Activated CD4-positive, alpha-beta T cell treated with anti-CD3 and anti-CD28 coated beads, Interleukin-2, amount 10 ng/mL, durations not matched to agents 7 days and 5 days (primary cell): ENCODE data around the gene CCNI. TPM values are rescaled to one million over a fixed set of nuclear protein-coding genes. Genes with fewer than 3 reads are reported as not detected.
A peak's percentile ranks its signal among the peaks of the same experiment; 100 is the strongest.
"Not testable (repeated sequence)": the region's sequence is repeated elsewhere in the genome, so short reads cannot be mapped to it uniquely, and the experiment has no call there.

Experiments
- CTCF ChIA-PET: fragments of 350-600 bp; sonication (Branson Sonifier 250); formaldehyde crosslinking; loops from one replicate; lab custom pipeline; 2021; ENCODE audit warnings: antibody characterized with exemption; lab: Charles Lee
- POLR2A ChIA-PET: fragments of 350-600 bp; sonication (Branson Sonifier 250); formaldehyde crosslinking; loops from one replicate; lab custom pipeline; 2021; ENCODE audit warnings: antibody characterized with exemption; lab: Charles Lee
- DNase-seq: peaks from one replicate; pipeline ENCODE4 v3.0.0-alpha.2; 2020
- H3K27ac Mint-ChIP-seq: one replicate; pipeline ENCODE4 v1.8.0; 2021; ENCODE audit warnings: mild to moderate bottlenecking, moderate library complexity, mixed read lengths
- H3K27me3 Mint-ChIP-seq: one replicate; pipeline ENCODE4 v1.8.0; 2021; ENCODE audit warnings: mixed read lengths
- H3K36me3 Mint-ChIP-seq: one replicate; pipeline ENCODE4 v1.8.0; 2021; ENCODE audit warnings: low read depth, mixed read lengths
- H3K4me1 Mint-ChIP-seq: one replicate; pipeline ENCODE4 v1.8.0; 2021; ENCODE audit warnings: mixed read lengths
- H3K4me3 Mint-ChIP-seq: one replicate; pipeline ENCODE4 v1.8.0; 2021; ENCODE audit warnings: mild to moderate bottlenecking, moderate library complexity, mixed read lengths
- H3K9me3 Mint-ChIP-seq: one replicate; pipeline ENCODE4 v1.8.0; 2021; ENCODE audit warnings: mixed read lengths
- total RNA-seq, 2 experiments: library from RNA; stranded (reverse); gene quantifications; one replicate each; pipeline ENCODE4 v1.2.3, GENCODE V29; 2021

The CCNI gene
- total RNA-seq, 2 experiments from 2014 or later = 210 to 244 TPM

DNA sequence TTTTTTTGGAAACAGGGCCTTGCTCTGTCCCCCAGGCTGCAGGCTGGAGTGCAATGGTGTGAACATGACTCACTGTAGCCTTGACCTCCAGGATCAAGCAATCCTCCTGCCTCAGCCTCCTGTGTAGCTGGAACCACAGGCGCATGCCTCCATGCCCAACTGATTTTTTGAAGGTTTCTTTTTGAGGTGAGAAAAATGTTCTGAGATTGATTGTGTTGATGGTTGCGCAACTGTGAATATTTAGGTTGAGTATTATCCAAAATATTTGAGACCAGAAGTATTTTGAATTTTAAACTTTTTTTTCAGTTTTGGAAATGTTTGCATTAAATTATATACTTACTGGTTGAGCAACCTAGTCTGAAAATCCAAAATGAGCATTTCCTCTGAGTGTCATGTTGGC lies 2.6 kb upstream of the CCNI start:
- POLR2A ChIA-PET = no interaction called here
- no peak overlapping the region for H3K27ac Mint-ChIP-seq
- no peaks in the 10 kb centered on the region for H3K9me3 Mint-ChIP-seq
- CTCF ChIA-PET = interaction anchor here (1.1 kb wide), 1 partner anchor 47 kb away, joined by 4 read pairs; no protein-coding TSS in a partner anchor
- DNase-seq = no peak
- H3K4me1 Mint-ChIP-seq = peaks cover 21% of the 10 kb centered on the region
- H3K4me3 Mint-ChIP-seq = no peak overlapping the region
- no peaks in the 10 kb centered on the region for H3K27me3 Mint-ChIP-seq
- peaks cover 8% of the 10 kb centered on the region for H3K36me3 Mint-ChIP-seq

DNA sequence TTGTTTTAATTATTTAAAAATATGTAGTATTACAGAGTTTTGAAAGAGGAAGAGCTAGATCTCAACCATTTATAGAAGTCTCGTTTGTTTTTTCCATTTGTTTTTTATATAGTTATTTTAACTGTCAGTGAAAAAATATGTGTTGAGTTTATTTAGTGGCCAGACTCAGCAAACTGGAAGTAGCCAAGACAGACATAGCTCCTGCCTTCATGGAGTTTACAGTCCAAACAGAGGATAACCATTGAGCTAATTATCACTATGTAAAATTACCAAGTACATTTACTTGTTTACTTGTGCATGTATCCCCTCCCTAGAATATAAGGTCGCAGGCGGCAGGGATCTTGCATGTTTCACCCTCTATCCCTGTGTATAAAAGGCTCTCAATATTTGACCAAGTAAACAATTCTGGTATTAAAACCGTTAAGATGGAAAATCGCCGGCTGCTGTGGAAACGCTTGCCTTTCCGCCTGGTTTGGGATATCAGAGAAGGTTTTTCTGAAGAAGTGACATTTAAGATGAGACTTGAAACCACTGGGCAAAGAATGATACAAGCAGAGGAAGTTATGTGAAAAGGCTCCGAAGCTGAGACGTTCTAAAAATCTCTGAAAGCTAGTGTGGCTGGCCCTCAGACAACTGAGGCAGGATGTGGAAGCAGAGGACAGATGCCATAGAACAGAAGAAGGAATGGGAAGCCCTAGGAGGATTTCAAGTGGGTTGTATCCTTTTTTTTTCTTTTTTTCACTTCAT lies 1.3 kb upstream of the CCNI start:
- ChIA-PET POLR2A (no interaction called here), CTCF (interaction anchor here (0.8 to 1.3 kb wide), 5 partner anchors 12 to 126 kb away, joined by 3 to 4 read pairs (median 3); no protein-coding TSS in a partner anchor)
- no peak overlapping the region for H3K4me3 Mint-ChIP-seq
- peaks cover 26% of the 10 kb centered on the region for H3K4me1 Mint-ChIP-seq
- H3K9me3 Mint-ChIP-seq = no peaks in the 10 kb centered on the region
- no peaks in the 10 kb centered on the region for H3K27me3 Mint-ChIP-seq
- DNase-seq = no peak
- H3K36me3 Mint-ChIP-seq = peaks cover 8% of the 10 kb centered on the region
- peak overlapping the region; percentile 100 for H3K27ac Mint-ChIP-seq

DNA sequence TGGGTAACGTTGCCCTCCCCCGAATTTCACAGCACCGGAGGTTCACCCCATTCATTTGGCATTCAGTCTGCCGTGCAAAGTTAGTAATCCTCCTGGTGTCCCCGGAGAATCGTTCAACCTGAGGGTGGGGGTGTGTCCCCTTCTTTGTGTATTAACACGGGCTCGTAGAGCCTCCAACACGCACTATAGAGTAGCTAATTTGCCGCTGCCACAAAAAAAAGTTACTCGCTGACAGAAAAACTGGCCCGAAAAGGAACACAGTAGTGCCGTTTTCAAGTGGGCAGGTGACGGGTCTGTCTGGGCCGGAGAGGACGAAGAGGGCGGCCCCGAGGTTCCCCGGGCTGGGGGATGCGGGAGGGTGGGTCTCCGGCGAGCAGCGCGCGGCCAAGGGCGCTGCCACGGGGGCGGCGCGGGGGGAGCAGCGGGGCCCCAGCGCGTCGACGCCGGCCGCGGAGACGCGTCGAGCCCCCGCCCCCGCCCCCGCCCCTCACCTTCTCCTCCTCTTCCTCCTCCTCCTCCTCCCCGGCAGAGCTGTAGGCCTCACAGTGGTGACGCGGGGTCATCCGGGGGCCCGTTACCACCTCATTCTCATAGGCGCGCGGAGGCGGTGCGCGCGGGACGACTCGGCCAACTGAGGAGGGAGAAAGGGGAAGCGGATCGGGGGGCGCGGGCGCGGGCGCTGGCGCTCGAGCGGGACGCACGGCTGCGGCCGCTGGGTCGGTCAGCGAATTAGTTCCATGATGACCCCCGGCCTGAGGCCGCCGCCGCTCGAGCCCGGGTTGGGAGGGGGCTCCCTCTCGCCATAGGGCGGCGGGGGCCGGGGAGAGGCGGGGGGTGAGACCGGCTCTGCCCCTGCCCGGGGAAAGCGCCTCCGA lies 571 bp downstream of the CCNI start:
- Mint-ChIP-seq H3K36me3 (peaks cover 16% of the 10 kb centered on the region), H3K4me1 (peaks cover 33% of the 10 kb centered on the region), H3K27me3 (no peaks in the 10 kb centered on the region), H3K4me3 (no peak overlapping the region), H3K9me3 (no peaks in the 10 kb centered on the region), H3K27ac (peak overlapping the region; percentile 100)
- ChIA-PET POLR2A (no interaction called here), CTCF (interaction anchor here (0.6 kb wide), 1 partner anchor 310 kb away, joined by 3 read pairs; no protein-coding TSS in a partner anchor)
- DNase-seq = peak; percentile 84

DNA sequence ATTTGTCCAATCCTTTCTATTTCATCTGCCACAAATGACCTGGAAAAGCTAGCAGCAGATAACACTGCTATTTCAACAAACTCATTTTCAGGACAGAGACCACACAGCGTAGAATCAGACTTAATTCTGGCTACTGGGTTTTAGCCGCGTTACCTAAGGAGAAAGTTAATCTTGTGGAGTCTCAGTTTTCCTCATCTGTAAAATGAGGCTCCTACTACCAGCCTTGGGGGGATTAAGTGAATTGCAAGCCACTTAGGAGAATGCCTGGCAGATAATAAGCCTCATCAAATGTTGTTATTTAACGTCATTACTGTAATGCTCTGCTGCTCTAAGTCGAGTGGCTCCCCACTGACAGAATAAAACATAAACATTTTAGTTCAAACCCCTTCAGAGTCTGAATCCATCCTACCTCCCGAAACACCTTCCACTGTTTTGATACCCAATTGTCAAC lies 1.4 kb downstream of the CCNI start:
- no peak for DNase-seq
- H3K36me3 Mint-ChIP-seq = peaks cover 20% of the 10 kb centered on the region
- peaks cover 37% of the 10 kb centered on the region for H3K4me1 Mint-ChIP-seq
- H3K4me3 Mint-ChIP-seq = no peak overlapping the region
- H3K27ac Mint-ChIP-seq = peak overlapping the region; percentile 95
- no peaks in the 10 kb centered on the region for H3K27me3 Mint-ChIP-seq
- no peaks in the 10 kb centered on the region for H3K9me3 Mint-ChIP-seq
- CTCF ChIA-PET = interaction anchor here (0.6 to 1.4 kb wide), 2 partner anchors 15 to 309 kb away, joined by 3 read pairs; no protein-coding TSS in a partner anchor
- POLR2A ChIA-PET = no interaction called here

DNA sequence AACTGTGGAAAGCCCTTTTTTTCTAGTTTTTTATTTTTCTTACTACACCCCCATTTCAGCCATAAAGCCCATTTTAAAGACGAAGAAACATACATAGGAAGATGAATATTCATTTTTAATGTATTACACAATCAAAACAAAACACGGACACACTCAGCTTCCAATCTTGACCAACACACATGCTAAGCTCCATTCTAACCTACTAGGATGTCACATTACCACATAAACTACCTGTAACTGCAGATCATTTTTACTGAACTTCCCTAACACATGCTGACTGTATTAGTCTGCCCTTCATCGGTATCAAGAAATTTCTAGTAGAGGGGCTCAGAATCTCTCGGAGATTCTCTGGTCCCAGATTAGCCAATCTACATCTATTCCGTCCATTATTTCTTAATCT lies 1.8 kb downstream of the CCNI start:
- ChIA-PET POLR2A (no interaction called here), CTCF (interaction anchor here (0.9 to 1.7 kb wide), 3 partner anchors 14 to 45 kb away, joined by 3 to 4 read pairs (median 4); no protein-coding TSS in a partner anchor)
- Mint-ChIP-seq H3K9me3 (no peaks in the 10 kb centered on the region), H3K27ac (no peak overlapping the region), H3K4me3 (no peak overlapping the region), H3K27me3 (no peaks in the 10 kb centered on the region), H3K4me1 (peaks cover 38% of the 10 kb centered on the region), H3K36me3 (peaks cover 20% of the 10 kb centered on the region)
- no peak for DNase-seq

DNA sequence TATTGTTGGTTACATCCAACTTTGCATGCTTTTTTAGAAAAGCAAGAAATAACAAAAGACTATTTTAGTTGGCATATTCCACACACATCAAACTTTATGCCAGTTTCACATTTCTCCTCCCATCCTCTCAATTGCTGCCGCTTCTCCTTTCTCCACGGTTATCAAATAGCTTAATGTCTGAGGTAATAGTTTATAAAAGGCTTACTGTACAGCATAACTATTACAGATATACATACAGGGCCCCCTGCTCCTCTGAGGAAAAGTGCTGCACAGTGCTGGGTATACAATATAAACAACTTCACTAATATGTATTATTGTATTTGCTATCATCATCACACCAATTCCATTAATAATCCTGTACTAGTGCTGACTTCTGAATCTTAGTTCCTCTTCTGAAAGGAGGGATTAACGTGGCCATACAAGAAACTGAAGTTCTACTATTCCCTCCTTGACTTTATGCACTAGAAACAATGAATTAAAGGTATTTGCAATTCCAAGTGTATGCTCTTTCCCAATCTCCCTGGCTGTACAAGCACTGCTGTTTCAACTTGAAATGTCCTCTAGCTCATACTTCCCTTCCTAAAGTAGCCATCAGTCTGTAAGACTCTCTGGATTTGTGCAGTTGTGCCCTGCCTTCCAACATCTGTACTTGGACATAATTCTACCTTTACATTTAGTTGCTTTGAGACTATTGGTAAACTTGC lies 2.5 kb downstream of the CCNI start:
- no peaks in the 10 kb centered on the region for H3K27me3 Mint-ChIP-seq
- CTCF ChIA-PET = interaction anchor here (0.9 to 1.7 kb wide), 3 partner anchors 13 to 44 kb away, joined by 3 to 4 read pairs (median 4); no protein-coding TSS in a partner anchor
- POLR2A ChIA-PET = interaction anchor here (0.5 kb wide), 1 partner anchor 822 kb away, joined by 3 read pairs; no protein-coding TSS in a partner anchor
- peaks cover 41% of the 10 kb centered on the region for H3K4me1 Mint-ChIP-seq
- H3K27ac Mint-ChIP-seq = no peak overlapping the region
- no peak for DNase-seq
- H3K4me3 Mint-ChIP-seq = no peak overlapping the region
- H3K9me3 Mint-ChIP-seq = no peaks in the 10 kb centered on the region
- H3K36me3 Mint-ChIP-seq = peaks cover 22% of the 10 kb centered on the region

DNA sequence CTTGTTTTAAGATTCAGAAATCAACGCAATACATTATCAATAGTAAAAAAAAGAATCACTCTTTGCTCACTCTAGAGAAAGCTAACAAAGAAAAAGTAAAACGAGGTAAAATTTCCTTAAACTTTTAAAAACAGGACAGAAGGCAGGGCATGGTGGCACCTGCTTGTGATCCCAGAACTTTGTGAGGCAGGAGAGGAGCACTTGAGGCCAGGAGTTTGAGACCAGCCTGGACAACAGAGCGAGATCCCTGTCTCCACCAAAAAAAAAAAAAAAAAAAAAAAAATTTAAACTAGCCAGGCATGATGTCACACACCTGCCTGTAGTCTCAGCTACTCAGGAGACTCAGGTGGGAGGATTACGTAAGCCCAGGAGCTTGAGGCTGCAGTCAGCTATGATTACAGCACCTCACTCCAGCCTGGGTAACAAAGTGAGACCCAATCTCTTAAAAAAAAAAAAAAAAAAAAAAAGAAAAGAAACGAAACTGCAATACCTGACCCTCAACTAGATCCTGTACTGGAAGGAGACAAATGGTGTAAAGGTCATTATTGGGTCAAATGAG lies 3.5 kb downstream of the CCNI start:
- Mint-ChIP-seq H3K9me3 (no peaks in the 10 kb centered on the region), H3K27me3 (no peaks in the 10 kb centered on the region), H3K36me3 (peaks cover 19% of the 10 kb centered on the region), H3K4me3 (no peak overlapping the region), H3K4me1 (peaks cover 35% of the 10 kb centered on the region), H3K27ac (no peak overlapping the region)
- peak; percentile 15 for DNase-seq
- POLR2A ChIA-PET = no interaction called here
- CTCF ChIA-PET = interaction anchor here (1.0 to 1.7 kb wide), 2 partner anchors 10 to 43 kb away, joined by 4 read pairs; no protein-coding TSS in a partner anchor

DNA sequence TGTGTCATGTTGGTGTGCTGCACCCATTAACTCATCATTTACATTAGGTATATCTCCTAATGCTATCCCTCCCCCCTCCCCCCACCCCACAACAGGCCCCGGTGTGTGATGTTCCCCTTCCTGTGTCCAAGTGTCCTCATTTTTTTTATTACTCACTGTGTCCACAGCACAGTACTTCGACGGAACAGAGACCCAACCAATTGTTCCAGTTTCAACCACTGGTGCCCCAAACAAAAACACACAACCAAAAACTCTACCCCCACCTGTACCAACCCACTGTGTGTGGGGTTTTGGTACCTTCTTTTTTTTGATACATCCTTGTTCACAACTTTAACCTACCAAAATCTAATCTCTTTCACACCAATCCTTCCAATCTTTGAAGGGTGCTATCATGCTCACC lies 6.3 kb downstream of the CCNI start:
- H3K9me3 Mint-ChIP-seq, H3K4me3 Mint-ChIP-seq: not testable (repeated sequence)

DNA sequence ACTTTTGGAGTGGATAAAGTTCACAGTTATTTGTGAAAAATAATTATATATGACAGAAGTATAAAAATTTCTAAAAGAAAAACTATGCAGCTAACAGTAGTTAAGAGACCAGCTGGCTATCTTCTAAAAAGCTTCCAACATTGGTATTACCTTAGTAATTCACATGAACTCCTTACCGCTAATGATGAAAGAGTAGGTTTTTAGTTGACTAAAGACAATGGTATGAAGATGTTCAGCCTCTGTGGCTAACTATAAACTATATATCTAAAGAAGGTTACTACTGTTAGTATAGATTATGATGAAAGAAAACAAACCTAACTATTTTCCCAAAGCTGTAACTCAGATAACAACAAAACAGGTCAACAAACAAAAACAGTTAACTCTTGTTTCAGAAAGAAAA lies 10.4 kb downstream of the CCNI start:
- H3K27ac Mint-ChIP-seq = no peak overlapping the region
- no peak overlapping the region for H3K4me3 Mint-ChIP-seq

More for the DNA sequence above, 6.3 kb downstream of the CCNI start:
- CTCF ChIA-PET = interaction anchor here (0.6 to 1.1 kb wide), 6 partner anchors 30 to 623 kb away, joined by 3 to 4 read pairs (median 3); no protein-coding TSS in a partner anchor
- DNase-seq, H3K27me3 Mint-ChIP-seq, H3K27ac Mint-ChIP-seq, POLR2A ChIA-PET: not testable (repeated sequence)
- peaks cover 26% of the 10 kb centered on the region for H3K36me3 Mint-ChIP-seq
- H3K4me1 Mint-ChIP-seq = peaks cover 29% of the 10 kb centered on the region

DNA sequence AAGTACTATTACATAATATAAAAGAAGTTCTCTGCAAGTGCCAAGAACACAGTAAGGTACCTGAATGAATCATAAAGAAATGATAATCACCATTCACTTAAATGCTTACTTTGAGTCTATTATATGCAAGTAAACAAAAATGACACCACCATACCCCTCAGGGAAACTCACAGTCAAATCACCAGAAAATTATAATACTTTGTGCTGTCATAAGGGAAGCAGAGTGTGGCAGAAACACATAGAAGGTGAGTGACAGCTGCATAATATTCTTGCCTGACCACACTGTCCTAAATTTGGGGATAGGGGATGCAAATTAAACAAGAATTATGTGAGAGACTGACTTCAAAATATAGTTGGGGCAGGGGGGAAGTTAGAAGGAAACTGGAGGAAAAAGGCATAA lies 12.9 kb downstream of the CCNI start:
- peaks cover 7% of the 10 kb centered on the region for H3K4me1 Mint-ChIP-seq
- ChIA-PET CTCF (interaction anchor here (0.6 to 1.6 kb wide), 2 partner anchors 9 to 821 kb away, joined by 4 read pairs; no protein-coding TSS in a partner anchor), POLR2A (no interaction called here)
- no peaks in the 10 kb centered on the region for H3K27me3 Mint-ChIP-seq
- peaks cover 44% of the 10 kb centered on the region for H3K36me3 Mint-ChIP-seq
- DNase-seq = no peak
- H3K9me3 Mint-ChIP-seq = no peaks in the 10 kb centered on the region
- no peak overlapping the region for H3K27ac Mint-ChIP-seq
- H3K4me3 Mint-ChIP-seq = no peak overlapping the region

More for the DNA sequence above, 10.4 kb downstream of the CCNI start:
- Mint-ChIP-seq H3K4me1 (peaks cover 18% of the 10 kb centered on the region), H3K27me3 (no peaks in the 10 kb centered on the region), H3K36me3 (peaks cover 43% of the 10 kb centered on the region), H3K9me3 (no peaks in the 10 kb centered on the region)
- ChIA-PET CTCF (interaction anchor here (1.2 kb wide), 1 partner anchor 11 kb away, joined by 3 read pairs; no protein-coding TSS in a partner anchor), POLR2A (no interaction called here)
- DNase-seq = no peak

DNA sequence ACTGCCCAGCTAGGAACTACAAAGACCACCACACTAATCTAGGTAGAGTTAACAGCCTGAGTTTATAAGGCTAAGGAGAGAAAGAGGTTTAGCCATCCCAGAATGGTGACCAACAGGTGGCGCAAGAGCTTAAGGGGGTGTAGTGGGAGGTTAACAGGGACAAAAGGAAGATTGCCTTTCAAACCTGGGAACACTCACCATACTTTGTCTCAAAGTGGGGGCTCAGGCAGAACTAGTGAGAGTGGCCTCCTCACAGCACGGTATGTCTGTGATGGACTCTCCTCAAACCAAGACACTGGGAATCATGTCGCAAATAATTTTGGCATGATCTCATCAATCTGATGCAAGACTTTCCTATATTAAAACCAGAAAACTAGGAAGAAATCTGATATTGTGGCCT lies 23.4 kb downstream of the CCNI start:
- H3K4me1 Mint-ChIP-seq = no peaks in the 10 kb centered on the region
- POLR2A ChIA-PET = no interaction called here
- CTCF ChIA-PET = interaction anchor here (0.6 to 3.1 kb wide), 5 partner anchors 14 to 155 kb away, joined by 3 to 9 read pairs (median 3); no protein-coding TSS in a partner anchor
- H3K4me3 Mint-ChIP-seq = no peak overlapping the region
- H3K27ac Mint-ChIP-seq = no peak overlapping the region
- H3K9me3 Mint-ChIP-seq = no peaks in the 10 kb centered on the region
- DNase-seq = peak; percentile 42
- H3K27me3 Mint-ChIP-seq = no peaks in the 10 kb centered on the region
- H3K36me3 Mint-ChIP-seq = peaks cover 57% of the 10 kb centered on the region
